ENCODE results near the gene TMEM219.

TMEM219 gene

GRCh38 chr16:29983420-29984136 lies 21.7 kb downstream of the TMEM219 start:
- no peak for DNase-seq

- DNase-seq = no peak
Observed at GRCh38 chr16:29984137-29984763, 22.4 kb downstream of the TMEM219 start.

GRCh38 chr16:29984764-29985147 lies 22.9 kb downstream of the TMEM219 start:
- no peak for DNase-seq

- DNase-seq = no peak
Observed at GRCh38 chr16:29985271-29985811, 23.5 kb downstream of the TMEM219 start.

- DNase-seq = no peak
Observed at GRCh38 chr16:29986231-29986630, 24.4 kb downstream of the TMEM219 start.

GRCh38 chr16:29986931-29987330 lies 25.1 kb downstream of the TMEM219 start:
- no peak for DNase-seq

GRCh38 chr16:29987371-29988085 lies 25.6 kb downstream of the TMEM219 start:
- no peak for DNase-seq

GRCh38 chr16:29988346-29989075 lies 26.6 kb downstream of the TMEM219 start:
- DNase-seq = no peak

GRCh38 chr16:29989111-29989858 lies 27.4 kb downstream of the TMEM219 start:
- DNase-seq = no peak

- no peak for DNase-seq
Observed at GRCh38 chr16:29990034-29990433, 28.2 kb downstream of the TMEM219 start.

- no peak for DNase-seq
Observed at GRCh38 chr16:29990883-29991570, 29.1 kb downstream of the TMEM219 start.

- DNase-seq = no peak
Observed at GRCh38 chr16:29991571-29991904, 29.7 kb downstream of the TMEM219 start.

- DNase-seq = no peak
Observed at GRCh38 chr16:29992344-29992967, 30.6 kb downstream of the TMEM219 start.

- no peak for DNase-seq
Observed at GRCh38 chr16:29993191-29993902, 31.5 kb downstream of the TMEM219 start.

GRCh38 chr16:29993903-29994599 lies 32.2 kb downstream of the TMEM219 start:
- no peak for DNase-seq

GRCh38 chr16:29994600-29995323 lies 32.9 kb downstream of the TMEM219 start:
- no peak for DNase-seq

GRCh38 chr16:29995324-29995910 lies 33.5 kb downstream of the TMEM219 start, which contains the start of gene HIRIP3:
Gene HIRIP3, minus strand, starts transcription at chr16:29995617. Its CDS starts 12 bp downstream, at chr16:29995605.
- peak; percentile 26 for DNase-seq

- DNase-seq = no peak
Observed at GRCh38 chr16:29995911-29996765, 34.3 kb downstream of the TMEM219 start, which contains the start of gene INO80E. Gene INO80E, plus strand, starts transcription at chr16:29996241. Its CDS starts 70 bp downstream, at chr16:29996311.

Measured in NCI-H2081 treated with DMSO at 0.1 percent for 48 hours (cell line).